Muscle layer of colon (tissue), 2 donors: ENCODE data around the gene PDXP.

Experiments used
- H3K27ac ChIP-seq: one replicate; pipeline ENCODE4 v1.7.0; 2013; ENCODE audit warnings: low read depth, mild to moderate bottlenecking, low read length, moderate library complexity
- H3K27me3 ChIP-seq, 2 donors: one replicate each; pipeline ENCODE4 v1.7.0; 2013; ENCODE audit warnings: low read length in 2 of 2, mild to moderate bottlenecking in 2 of 2; ENCODE audit not compliant: insufficient read depth in 2 of 2, control insufficient read depth in 1 of 2
- H3K36me3 ChIP-seq: one replicate; pipeline ENCODE4 v1.7.0; 2013; ENCODE audit warnings: mild to moderate bottlenecking, low read length; ENCODE audit not compliant: insufficient read depth
- H3K4me1 ChIP-seq: one replicate; pipeline ENCODE4 v1.7.0; 2013; ENCODE audit warnings: mild to moderate bottlenecking, low read length; ENCODE audit not compliant: insufficient read depth
- H3K4me3 ChIP-seq, 2 donors: one replicate each; pipeline ENCODE4 v1.7.0; 2013; ENCODE audit warnings: low read length in 2 of 2, low read depth in 1 of 2, mild to moderate bottlenecking in 1 of 2, moderate library complexity in 1 of 2
- H3K9ac ChIP-seq: one replicate; pipeline ENCODE4 v1.7.0; 2013; ENCODE audit warnings: low read length
- H3K9me3 ChIP-seq: one replicate; pipeline ENCODE4 v1.7.0; 2013; ENCODE audit warnings: mild to moderate bottlenecking, low read length
- donor health status: abdominal sarcoma.
- donor health status: Adenocarcinoma of cecum.

Gene PDXP

GRCh38 chr22:37621352-37621860, 37.1 kb upstream of the PDXP start:
- Histone ChIP-seq H3K27ac (no peak overlapping the region), H3K9me3 (no peaks in the 10 kb centered on the region), H3K27me3 (no peaks in the 10 kb centered on the region), H3K4me1 (peaks cover 27% of the 10 kb centered on the region), H3K4me3 (no peak overlapping the region), H3K9ac (no peak overlapping the region), H3K36me3 (peaks cover 45% of the 10 kb centered on the region)

GRCh38 chr22:37623075-37624016, 35.2 kb upstream of the PDXP start:
- Histone ChIP-seq H3K36me3 (peaks cover 34% of the 10 kb centered on the region), H3K27ac (peak overlapping the region; percentile 12), H3K9ac (no peak overlapping the region), H3K9me3 (no peaks in the 10 kb centered on the region), H3K27me3 (no peaks in the 10 kb centered on the region), H3K4me1 (peaks cover 44% of the 10 kb centered on the region), H3K4me3 (no peak overlapping the region)

- H3K4me1 ChIP-seq: peaks cover 44% of the 10 kb centered on the region
- no peak overlapping the region for H3K9ac ChIP-seq
These were observed 34.5 kb upstream of the PDXP start for GRCh38 chr22:37624017-37624365.

GRCh38 chr22:37624876-37625275, 33.6 kb upstream of the PDXP start:
- Histone ChIP-seq H3K4me3 (no peak overlapping the region), H3K9me3 (no peaks in the 10 kb centered on the region), H3K36me3 (peaks cover 34% of the 10 kb centered on the region), H3K4me1 (peaks cover 44% of the 10 kb centered on the region), H3K9ac (peak overlapping the region; percentile 41), H3K27ac (peak overlapping the region; percentile 88), H3K27me3 (no peaks in the 10 kb centered on the region)

More at GRCh38 chr22:37624017-37624365, 34.5 kb upstream of the PDXP start:
- H3K4me3 ChIP-seq: no peak overlapping the region
- H3K27me3 ChIP-seq: no peaks in the 10 kb centered on the region
- H3K36me3 ChIP-seq: peaks cover 33% of the 10 kb centered on the region
- H3K9me3 ChIP-seq: no peaks in the 10 kb centered on the region
- peak overlapping the region; percentile 59 for H3K27ac ChIP-seq

GRCh38 chr22:37625737-37626136, 32.8 kb upstream of the PDXP start:
- H3K36me3 ChIP-seq: peaks cover 32% of the 10 kb centered on the region
- peak overlapping the region; percentile 88 for H3K27ac ChIP-seq
- no peaks in the 10 kb centered on the region for H3K27me3 ChIP-seq
- H3K4me1 ChIP-seq: peaks cover 44% of the 10 kb centered on the region
- H3K4me3 ChIP-seq: no peak overlapping the region
- H3K9ac ChIP-seq: peak overlapping the region; percentile 41
- no peaks in the 10 kb centered on the region for H3K9me3 ChIP-seq

- H3K27ac ChIP-seq: peak overlapping the region; percentile 88
- H3K4me1 ChIP-seq: peaks cover 44% of the 10 kb centered on the region
- H3K9ac ChIP-seq: peak overlapping the region; percentile 41
- H3K9me3 ChIP-seq: no peaks in the 10 kb centered on the region
- H3K36me3 ChIP-seq: peaks cover 29% of the 10 kb centered on the region
- H3K4me3 ChIP-seq: no peak overlapping the region
- no peaks in the 10 kb centered on the region for H3K27me3 ChIP-seq
These were observed 32.4 kb upstream of the PDXP start for GRCh38 chr22:37626144-37626543.

GRCh38 chr22:37626556-37627075, 31.9 kb upstream of the PDXP start:
- H3K9me3 ChIP-seq: no peaks in the 10 kb centered on the region
- H3K9ac ChIP-seq: peak overlapping the region; percentile 41
- H3K27me3 ChIP-seq: no peaks in the 10 kb centered on the region
- H3K36me3 ChIP-seq: peaks cover 33% of the 10 kb centered on the region
- H3K4me1 ChIP-seq: peaks cover 44% of the 10 kb centered on the region
- peak overlapping the region; percentile 88 for H3K27ac ChIP-seq
- H3K4me3 ChIP-seq: no peak overlapping the region

GRCh38 chr22:37627121-37627520, 31.4 kb upstream of the PDXP start:
- Histone ChIP-seq H3K27ac (peak overlapping the region; percentile 12), H3K4me3 (no peak overlapping the region), H3K36me3 (peaks cover 36% of the 10 kb centered on the region), H3K27me3 (no peaks in the 10 kb centered on the region), H3K9me3 (no peaks in the 10 kb centered on the region), H3K4me1 (peaks cover 44% of the 10 kb centered on the region), H3K9ac (no peak overlapping the region)

GRCh38 chr22:37627545-37627944, 31.0 kb upstream of the PDXP start:
- Histone ChIP-seq H3K27ac (peak overlapping the region; percentile 12), H3K9ac (no peak overlapping the region), H3K4me1 (peaks cover 44% of the 10 kb centered on the region)

GRCh38 chr22:37628830-37629229, 29.7 kb upstream of the PDXP start:
- H3K27me3 ChIP-seq: no peaks in the 10 kb centered on the region
- H3K27ac ChIP-seq: peak overlapping the region; percentile 25
- H3K4me3 ChIP-seq: no peak overlapping the region
- H3K4me1 ChIP-seq: peaks cover 52% of the 10 kb centered on the region
- no peaks in the 10 kb centered on the region for H3K9me3 ChIP-seq
- no peak overlapping the region for H3K9ac ChIP-seq
- H3K36me3 ChIP-seq: peaks cover 29% of the 10 kb centered on the region

More at GRCh38 chr22:37627545-37627944, 31.0 kb upstream of the PDXP start:
- no peaks in the 10 kb centered on the region for H3K27me3 ChIP-seq
- no peak overlapping the region for H3K4me3 ChIP-seq
- no peaks in the 10 kb centered on the region for H3K9me3 ChIP-seq
- H3K36me3 ChIP-seq: peaks cover 36% of the 10 kb centered on the region

- peaks cover 29% of the 10 kb centered on the region for H3K36me3 ChIP-seq
- no peaks in the 10 kb centered on the region for H3K9me3 ChIP-seq
- H3K4me1 ChIP-seq: peaks cover 54% of the 10 kb centered on the region
These were observed 28.6 kb upstream of the PDXP start for GRCh38 chr22:37629928-37630327.

More at GRCh38 chr22:37629928-37630327, 28.6 kb upstream of the PDXP start:
- Histone ChIP-seq H3K4me3 (no peak overlapping the region), H3K27me3 (no peaks in the 10 kb centered on the region), H3K27ac (no peak overlapping the region), H3K9ac (no peak overlapping the region)
